ENCODE results near the gene RAET1G. TPM values are rescaled to one million over a fixed set of nuclear protein-coding genes. Genes with fewer than 3 reads are reported as not detected.
A peak's percentile ranks its signal among the peaks of the same experiment; 100 is the strongest.
"Not testable (repeated sequence)": the region's sequence is repeated elsewhere in the genome, so short reads cannot be mapped to it uniquely, and the experiment has no call there.

RAET1G gene
- total RNA-seq, 4 donors from 2014 or later, result not detected

- 50 to 58% methylated on average over 5 of the region's 5 CpGs for WGBS, 2 donors (ENCODE audit: low coverage in 1 of 2)
- peaks cover 93% of the 10 kb centered on the region for H3K27me3 ChIP-seq
- no peaks in the 10 kb centered on the region for H3K36me3 ChIP-seq
- peaks cover 0 to under 1% (median under 1%) of the 10 kb centered on the region in 4 donors for H3K4me1 ChIP-seq
- TF ChIP-seq POLR2A (IDR thresholded peaks at IDR 0.05) (no peak), CTCF (IDR thresholded peaks at IDR 0.05) (no peak), EP300 (IDR thresholded peaks at IDR 0.05; ENCODE audit: low read depth) (no peak), POLR2AphosphoS5 (IDR thresholded peaks at IDR 0.05) (no peak)
- intact Hi-C loops (cut with DNase I; ENCODE audit: low total_unique reads), result no loop called here
- H3K27ac ChIP-seq, result no peak overlapping the region
- H3K9me3 ChIP-seq, result no peaks in the 10 kb centered on the region
- in situ Hi-C loops (cut with MboI; ENCODE audit: low pct_ligation_motif_present in 1 of 4, low pct_unique_long_range_greater_than_20kb in 1 of 4, low sequenced_read_pairs in 3 of 4), result loop anchor here in 3 of 4 donors (5.0 to 10.0 kb wide), 4 partner anchors 82 to 101 kb away; partner anchors contain the start of gene RAET1L (in 1 of the 3)
- DNase-seq, result no peak
- H3K4me3 ChIP-seq, result no peak overlapping the region
Observed at GRCh38 chr6:149933036-149933435, 10.1 kb upstream of the RAET1G start.

- H3K36me3 ChIP-seq, result no peaks in the 10 kb centered on the region
- no peaks in the 10 kb centered on the region for H3K9me3 ChIP-seq
- no peak overlapping the region for H3K27ac ChIP-seq
- in situ Hi-C loops (cut with MboI; ENCODE audit: low pct_ligation_motif_present in 1 of 4, low pct_unique_long_range_greater_than_20kb in 1 of 4, low sequenced_read_pairs in 3 of 4) (loop anchor here in 3 of 4 donors (5.0 to 10.0 kb wide), 4 partner anchors 83 to 99 kb away; partner anchors contain the start of gene RAET1L (in 1 of the 3)), intact Hi-C loops (cut with DNase I; ENCODE audit: low total_unique reads) (no loop called here)
- peaks cover 86% of the 10 kb centered on the region for H3K27me3 ChIP-seq
- no peak overlapping the region for H3K4me3 ChIP-seq
- no peak for TF ChIP-seq CTCF (IDR thresholded peaks at IDR 0.05)
- no peak for TF ChIP-seq POLR2A (IDR thresholded peaks at IDR 0.05)
- TF ChIP-seq POLR2AphosphoS5 (IDR thresholded peaks at IDR 0.05), result no peak
- no peak for TF ChIP-seq EP300 (IDR thresholded peaks at IDR 0.05; ENCODE audit: low read depth)
- peaks cover 0 to under 1% (median 0%) of the 10 kb centered on the region in 4 donors for H3K4me1 ChIP-seq
- no peak for DNase-seq
- WGBS, 2 donors (ENCODE audit: low coverage in 1 of 2), result 63 to 72% methylated on average over 3 to 6 of the region's 6 CpGs
Observed at GRCh38 chr6:149931501-149931900, 8.6 kb upstream of the RAET1G start.

GRCh38 chr6:149929422-149929821, 6.5 kb upstream of the RAET1G start:
- H3K9me3 ChIP-seq, result no peaks in the 10 kb centered on the region

GRCh38 chr6:149927025-149927424, 4.1 kb upstream of the RAET1G start:
- Histone ChIP-seq H3K27me3 (peaks cover 80% of the 10 kb centered on the region), H3K4me1 (peaks cover 10 to 33% (median 21%) of the 10 kb centered on the region in 4 donors)
- in situ Hi-C loops (cut with MboI; ENCODE audit: low pct_ligation_motif_present in 1 of 4, low pct_unique_long_range_greater_than_20kb in 1 of 4, low sequenced_read_pairs in 3 of 4), result loop anchor here in 2 of 4 donors (10.0 kb wide), 2 partner anchors 82 to 202 kb away; no protein-coding TSS in a partner anchor
- not testable (repeated sequence) for H3K27ac ChIP-seq, DNase-seq, H3K36me3 ChIP-seq, H3K4me3 ChIP-seq, H3K9me3 ChIP-seq
- intact Hi-C loops (cut with DNase I; ENCODE audit: low total_unique reads), result loop anchor here (2.0 kb wide), 1 partner anchor 92 kb away; no protein-coding TSS in a partner anchor
- WGBS, 2 donors (ENCODE audit: low coverage in 1 of 2), result 85 to 86% methylated on average over 4 of the region's 4 CpGs

More at GRCh38 chr6:149929422-149929821, 6.5 kb upstream of the RAET1G start:
- intact Hi-C loops (cut with DNase I; ENCODE audit: low total_unique reads) (no loop called here), in situ Hi-C loops (cut with MboI; ENCODE audit: low pct_ligation_motif_present in 1 of 4, low pct_unique_long_range_greater_than_20kb in 1 of 4, low sequenced_read_pairs in 3 of 4) (loop anchor here in 2 of 4 donors (10.0 kb wide), 2 partner anchors 85 to 205 kb away; no protein-coding TSS in a partner anchor)
- TF ChIP-seq POLR2A (IDR thresholded peaks at IDR 0.05) (no peak), CTCF (IDR thresholded peaks at IDR 0.05) (peak in 1 of 5 experiments; percentile 21)
- Histone ChIP-seq H3K4me3 (no peak overlapping the region), H3K27me3 (peaks cover 78% of the 10 kb centered on the region), H3K4me1 (peaks cover 0 to 17% (median 10%) of the 10 kb centered on the region in 4 donors), H3K27ac (no peak overlapping the region), H3K36me3 (no peaks in the 10 kb centered on the region)
- no peak for DNase-seq
- 16 to 20% methylated on average over 1 to 3 of the region's 3 CpGs for WGBS, 2 donors (ENCODE audit: low coverage in 1 of 2)
